ENCODE data around the gene SLC16A8. TPM values are rescaled to one million over a fixed set of nuclear protein-coding genes. Genes with fewer than 3 reads are reported as not detected.
A peak's percentile ranks its signal among the peaks of the same experiment; 100 is the strongest.

SLC16A8 gene
- total RNA-seq, 1 donor = not detected

- H3K9me3 ChIP-seq (ENCODE audit: low read depth, low read length) = no peaks in the 10 kb centered on the region
- no peaks in the 10 kb centered on the region for H3K27me3 ChIP-seq (ENCODE audit: insufficient read depth, low read length)
- no peak overlapping the region for H3K4me2 ChIP-seq (ENCODE audit: insufficient read depth, low read length)
- H3K79me2 ChIP-seq (ENCODE audit: insufficient read depth, low read length) = no peaks in the 10 kb centered on the region
- H3K27ac ChIP-seq (ENCODE audit: low read depth, low read length) = no peak overlapping the region
- no peaks in the 10 kb centered on the region for H3K36me3 ChIP-seq (ENCODE audit: insufficient read depth, low read length)
- peaks cover 20% of the 10 kb centered on the region for H3K4me1 ChIP-seq (ENCODE audit: insufficient read depth, low read length)
- TF ChIP-seq CTCF (IDR thresholded peaks at IDR 0.05; ENCODE audit: extremely low read depth, low read depth, low read length) = no peak
- H2AFZ ChIP-seq (ENCODE audit: low read length) = no peak overlapping the region
- H3K4me3 ChIP-seq (ENCODE audit: insufficient read depth, low read length) = no peak overlapping the region
- H4K20me1 ChIP-seq (ENCODE audit: insufficient read depth, low read length) = no peaks in the 10 kb centered on the region
- DNase-seq (ENCODE audit: insufficient read length, low spot score, missing footprints) = peak; percentile 65
These were observed 47.5 kb downstream of the SLC16A8 start for GRCh38 chr22:38036392-38037062.

- no peak for TF ChIP-seq CTCF (IDR thresholded peaks at IDR 0.05; ENCODE audit: extremely low read depth, low read depth, low read length)
- Histone ChIP-seq H3K27me3 (ENCODE audit: insufficient read depth, low read length) (no peaks in the 10 kb centered on the region), H2AFZ (ENCODE audit: low read length) (no peak overlapping the region), H3K4me3 (ENCODE audit: insufficient read depth, low read length) (no peak overlapping the region), H3K4me2 (ENCODE audit: insufficient read depth, low read length) (no peak overlapping the region), H3K4me1 (ENCODE audit: insufficient read depth, low read length) (peaks cover 27% of the 10 kb centered on the region), H3K27ac (ENCODE audit: low read depth, low read length) (no peak overlapping the region), H3K9me3 (ENCODE audit: low read depth, low read length) (no peaks in the 10 kb centered on the region), H3K36me3 (ENCODE audit: insufficient read depth, low read length) (no peaks in the 10 kb centered on the region), H3K79me2 (ENCODE audit: insufficient read depth, low read length) (no peaks in the 10 kb centered on the region), H4K20me1 (ENCODE audit: insufficient read depth, low read length) (no peaks in the 10 kb centered on the region)
- peak; percentile 53 for DNase-seq (ENCODE audit: insufficient read length, low spot score, missing footprints)
These were observed 48.5 kb downstream of the SLC16A8 start for GRCh38 chr22:38035530-38035885.

GRCh38 chr22:38034884-38035529 is 49.0 kb downstream of the SLC16A8 start:
- no peak overlapping the region for H3K4me3 ChIP-seq (ENCODE audit: insufficient read depth, low read length)
- DNase-seq (ENCODE audit: insufficient read length, low spot score, missing footprints) = peak; percentile 81

More at GRCh38 chr22:38034884-38035529, 49.0 kb downstream of the SLC16A8 start:
- H2AFZ ChIP-seq (ENCODE audit: low read length) = peak overlapping the region; percentile 90
- H3K79me2 ChIP-seq (ENCODE audit: insufficient read depth, low read length) = no peaks in the 10 kb centered on the region
- H3K9me3 ChIP-seq (ENCODE audit: low read depth, low read length) = no peaks in the 10 kb centered on the region
- H3K27ac ChIP-seq (ENCODE audit: low read depth, low read length) = peak overlapping the region; percentile 37
- H3K36me3 ChIP-seq (ENCODE audit: insufficient read depth, low read length) = no peaks in the 10 kb centered on the region
- no peak overlapping the region for H3K4me2 ChIP-seq (ENCODE audit: insufficient read depth, low read length)
- no peaks in the 10 kb centered on the region for H3K27me3 ChIP-seq (ENCODE audit: insufficient read depth, low read length)
- peaks cover 30% of the 10 kb centered on the region for H3K4me1 ChIP-seq (ENCODE audit: insufficient read depth, low read length)
- no peaks in the 10 kb centered on the region for H4K20me1 ChIP-seq (ENCODE audit: insufficient read depth, low read length)
- TF ChIP-seq CTCF (IDR thresholded peaks at IDR 0.05; ENCODE audit: extremely low read depth, low read depth, low read length) = no peak

Data from osteoblast (primary cell).